ENCODE measurements around the gene SHISAL2B.
A peak's percentile ranks its signal among the peaks of the same experiment; 100 is the strongest.
"Not testable (repeated sequence)": the region's sequence is repeated elsewhere in the genome, so short reads cannot be mapped to it uniquely, and the experiment has no call there.

SHISAL2B gene

DNA sequence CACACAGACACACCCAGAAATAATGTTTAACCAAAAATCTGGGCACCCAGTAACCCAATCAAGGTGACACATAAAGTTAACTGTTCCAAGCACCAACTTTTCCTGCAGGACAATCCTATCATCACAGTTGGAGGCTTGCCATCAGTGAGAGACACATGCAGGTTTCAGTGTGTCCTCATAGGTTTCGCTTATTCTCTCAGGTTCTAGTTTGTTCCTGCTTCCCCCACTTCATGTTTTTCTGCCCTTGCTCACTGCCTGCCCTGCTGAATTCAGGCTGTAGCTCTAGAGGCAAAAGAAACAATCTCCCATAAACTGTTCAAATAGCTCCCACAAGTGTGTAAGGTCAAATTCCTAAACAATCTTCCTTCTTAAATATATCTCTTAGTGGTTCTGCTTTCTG is 20.0 kb upstream of the SHISAL2B start:
- Histone ChIP-seq H3K9ac (ENCODE audit: low read depth, low read length) (no peak overlapping the region), H3K9me3 (ENCODE audit: control insufficient read depth, insufficient read depth, low read length) (no peaks in the 10 kb centered on the region), H3K27me3 (ENCODE audit: control insufficient read depth, insufficient read depth, low read length) (no peaks in the 10 kb centered on the region), H3K4me1 (ENCODE audit: control insufficient read depth, insufficient read depth, low read length) (no peaks in the 10 kb centered on the region), H3K36me3 (ENCODE audit: control insufficient read depth, insufficient read depth, low read length) (no peaks in the 10 kb centered on the region), H3K4me3 (ENCODE audit: low read depth, low read length) (no peak overlapping the region)

- H3K36me3 ChIP-seq (ENCODE audit: control insufficient read depth, insufficient read depth, low read length): no peaks in the 10 kb centered on the region
- H3K9me3 ChIP-seq (ENCODE audit: control insufficient read depth, insufficient read depth, low read length): no peaks in the 10 kb centered on the region
- no peaks in the 10 kb centered on the region for H3K4me1 ChIP-seq (ENCODE audit: control insufficient read depth, insufficient read depth, low read length)
- no peaks in the 10 kb centered on the region for H3K27me3 ChIP-seq (ENCODE audit: control insufficient read depth, insufficient read depth, low read length)
- H3K9ac ChIP-seq (ENCODE audit: low read depth, low read length): no peak overlapping the region
- no peak overlapping the region for H3K4me3 ChIP-seq (ENCODE audit: low read depth, low read length)
Observed at GRCh38 chr5:64671678-64672077, 18.6 kb upstream of the SHISAL2B start.

- H3K27me3 ChIP-seq (ENCODE audit: control insufficient read depth, insufficient read depth, low read length): no peaks in the 10 kb centered on the region
- no peaks in the 10 kb centered on the region for H3K9me3 ChIP-seq (ENCODE audit: control insufficient read depth, insufficient read depth, low read length)
- no peak overlapping the region for H3K4me3 ChIP-seq (ENCODE audit: low read depth, low read length)
- no peaks in the 10 kb centered on the region for H3K4me1 ChIP-seq (ENCODE audit: control insufficient read depth, insufficient read depth, low read length)
- no peaks in the 10 kb centered on the region for H3K36me3 ChIP-seq (ENCODE audit: control insufficient read depth, insufficient read depth, low read length)
- no peak overlapping the region for H3K9ac ChIP-seq (ENCODE audit: low read depth, low read length)
Observed at GRCh38 chr5:64678374-64678773, 11.9 kb upstream of the SHISAL2B start.

DNA sequence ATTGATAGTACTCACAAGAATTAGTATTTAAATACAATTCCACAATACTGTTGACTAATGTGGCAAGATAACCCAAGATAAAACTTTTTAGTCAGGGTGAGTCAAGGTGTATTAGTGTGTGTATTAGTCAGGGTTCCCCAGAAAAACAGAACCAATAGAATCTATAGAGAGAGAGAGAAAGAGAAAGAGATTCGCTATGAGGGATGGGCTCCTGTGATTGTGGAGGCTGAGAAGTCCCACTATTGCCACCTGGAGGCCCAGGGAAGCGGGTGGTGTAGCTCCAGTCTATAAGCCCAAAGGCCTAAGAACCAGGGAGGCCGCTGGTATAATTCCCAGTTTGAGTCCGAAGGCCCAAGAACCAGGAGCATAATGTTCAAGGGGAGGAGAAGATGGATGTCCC is 10.0 kb upstream of the SHISAL2B start:
- Histone ChIP-seq H3K9ac (ENCODE audit: low read depth, low read length) (no peak overlapping the region), H3K4me3 (ENCODE audit: low read depth, low read length) (no peak overlapping the region), H3K27me3 (ENCODE audit: control insufficient read depth, insufficient read depth, low read length) (no peaks in the 10 kb centered on the region)

DNA sequence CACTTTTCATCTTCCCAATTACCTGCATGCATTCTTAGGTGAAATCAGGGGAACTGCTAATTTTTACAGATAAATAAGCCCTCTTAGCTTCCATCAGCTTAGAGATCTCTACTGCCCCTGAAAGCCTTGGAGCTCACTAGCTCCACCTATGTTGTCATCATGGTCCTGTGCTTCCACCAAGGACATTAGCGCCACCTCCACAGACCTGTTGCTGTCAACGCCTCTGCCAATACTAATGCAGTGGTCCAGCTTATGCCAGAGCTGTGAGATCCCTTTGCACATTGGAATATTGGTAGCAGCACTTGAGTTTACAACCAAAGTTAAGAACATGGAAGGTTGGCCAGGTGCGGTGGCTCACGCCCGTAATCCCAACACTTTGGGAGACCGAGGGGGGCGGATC is 7.7 kb upstream of the SHISAL2B start:
- H3K4me1 ChIP-seq (ENCODE audit: control insufficient read depth, insufficient read depth, low read length): no peaks in the 10 kb centered on the region
- H3K9me3 ChIP-seq (ENCODE audit: control insufficient read depth, insufficient read depth, low read length): no peaks in the 10 kb centered on the region
- no peak overlapping the region for H3K9ac ChIP-seq (ENCODE audit: low read depth, low read length)
- no peak overlapping the region for H3K4me3 ChIP-seq (ENCODE audit: low read depth, low read length)
- no peaks in the 10 kb centered on the region for H3K36me3 ChIP-seq (ENCODE audit: control insufficient read depth, insufficient read depth, low read length)
- H3K27me3 ChIP-seq (ENCODE audit: control insufficient read depth, insufficient read depth, low read length): no peaks in the 10 kb centered on the region

More for the DNA sequence above, 10.0 kb upstream of the SHISAL2B start:
- H3K9me3 ChIP-seq (ENCODE audit: control insufficient read depth, insufficient read depth, low read length): no peaks in the 10 kb centered on the region
- H3K36me3 ChIP-seq (ENCODE audit: control insufficient read depth, insufficient read depth, low read length): no peaks in the 10 kb centered on the region
- no peaks in the 10 kb centered on the region for H3K4me1 ChIP-seq (ENCODE audit: control insufficient read depth, insufficient read depth, low read length)

- Histone ChIP-seq H3K9me3 (ENCODE audit: control insufficient read depth, insufficient read depth, low read length) (no peaks in the 10 kb centered on the region), H3K4me1 (ENCODE audit: control insufficient read depth, insufficient read depth, low read length) (peaks cover 7% of the 10 kb centered on the region), H3K27me3 (ENCODE audit: control insufficient read depth, insufficient read depth, low read length) (peaks cover 26% of the 10 kb centered on the region), H3K4me3 (ENCODE audit: low read depth, low read length) (no peak overlapping the region), H3K36me3 (ENCODE audit: control insufficient read depth, insufficient read depth, low read length) (no peaks in the 10 kb centered on the region), H3K9ac (ENCODE audit: low read depth, low read length) (no peak overlapping the region)
Observed at GRCh38 chr5:64685866-64686265, 4.4 kb upstream of the SHISAL2B start.

DNA sequence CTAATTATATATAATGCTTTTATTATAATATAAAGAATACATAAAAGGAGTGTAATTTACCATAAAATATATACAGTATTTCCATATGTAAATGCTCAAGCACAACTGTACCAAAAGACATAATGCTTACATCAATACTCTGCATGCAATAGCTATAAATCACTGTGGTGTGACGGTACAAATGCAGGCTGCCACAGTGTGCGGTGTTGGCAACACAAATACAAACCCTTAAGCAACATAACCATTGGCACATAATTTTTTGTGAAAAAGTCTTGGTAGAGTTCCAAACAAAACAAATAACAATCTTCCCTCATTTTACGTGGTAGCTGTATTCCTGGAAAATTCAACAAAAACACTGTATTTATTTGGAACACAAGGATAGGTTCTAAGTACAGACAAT is 1.9 kb upstream of the SHISAL2B start:
- no peak overlapping the region for H3K9ac ChIP-seq (ENCODE audit: low read depth, low read length)
- peaks cover 7% of the 10 kb centered on the region for H3K4me1 ChIP-seq (ENCODE audit: control insufficient read depth, insufficient read depth, low read length)
- no peaks in the 10 kb centered on the region for H3K9me3 ChIP-seq (ENCODE audit: control insufficient read depth, insufficient read depth, low read length)
- H3K27me3 ChIP-seq (ENCODE audit: control insufficient read depth, insufficient read depth, low read length): peaks cover 42% of the 10 kb centered on the region
- H3K36me3 ChIP-seq (ENCODE audit: control insufficient read depth, insufficient read depth, low read length): no peaks in the 10 kb centered on the region
- no peak overlapping the region for H3K4me3 ChIP-seq (ENCODE audit: low read depth, low read length)

DNA sequence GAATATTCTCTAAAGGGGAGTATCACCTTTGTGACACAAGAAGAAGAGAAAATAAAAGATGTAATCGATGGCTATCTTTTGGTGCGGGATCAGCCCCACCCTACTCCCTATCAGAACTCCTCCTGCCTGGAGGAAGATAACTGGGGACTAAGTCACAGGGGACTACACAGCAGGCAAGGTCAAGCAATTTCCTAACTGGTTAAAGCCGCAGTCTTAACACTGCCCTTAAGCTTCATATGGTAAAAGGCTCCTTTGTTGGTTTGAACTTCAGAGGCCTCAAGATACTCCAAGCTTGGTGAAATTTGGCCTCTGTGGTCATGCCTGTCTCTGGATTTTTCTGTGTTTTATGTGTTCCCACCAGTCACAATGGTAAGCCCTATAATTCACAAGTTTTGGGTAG is 1.3 kb upstream of the SHISAL2B start:
- H3K36me3 ChIP-seq (ENCODE audit: control insufficient read depth, insufficient read depth, low read length): no peaks in the 10 kb centered on the region
- no peaks in the 10 kb centered on the region for H3K9me3 ChIP-seq (ENCODE audit: control insufficient read depth, insufficient read depth, low read length)
- H3K9ac ChIP-seq (ENCODE audit: low read depth, low read length): no peak overlapping the region
- H3K4me1 ChIP-seq (ENCODE audit: control insufficient read depth, insufficient read depth, low read length): peaks cover 7% of the 10 kb centered on the region
- H3K4me3 ChIP-seq (ENCODE audit: low read depth, low read length): no peak overlapping the region
- H3K27me3 ChIP-seq (ENCODE audit: control insufficient read depth, insufficient read depth, low read length): peaks cover 42% of the 10 kb centered on the region

- H3K4me1 ChIP-seq (ENCODE audit: control insufficient read depth, insufficient read depth, low read length): peaks cover 7% of the 10 kb centered on the region
- H3K4me3 ChIP-seq (ENCODE audit: low read depth, low read length): peak overlapping the region; percentile 67
- H3K27me3 ChIP-seq (ENCODE audit: control insufficient read depth, insufficient read depth, low read length): peaks cover 42% of the 10 kb centered on the region
- no peaks in the 10 kb centered on the region for H3K9me3 ChIP-seq (ENCODE audit: control insufficient read depth, insufficient read depth, low read length)
- no peaks in the 10 kb centered on the region for H3K36me3 ChIP-seq (ENCODE audit: control insufficient read depth, insufficient read depth, low read length)
- peak overlapping the region; percentile 5 for H3K9ac ChIP-seq (ENCODE audit: low read depth, low read length)
Observed at GRCh38 chr5:64690104-64690416, 243 bp upstream of the SHISAL2B start.

- Histone ChIP-seq H3K36me3 (ENCODE audit: control insufficient read depth, insufficient read depth, low read length) (no peaks in the 10 kb centered on the region), H3K9ac (ENCODE audit: low read depth, low read length) (no peak overlapping the region), H3K9me3 (ENCODE audit: control insufficient read depth, insufficient read depth, low read length) (no peaks in the 10 kb centered on the region), H3K4me1 (ENCODE audit: control insufficient read depth, insufficient read depth, low read length) (peaks cover 7% of the 10 kb centered on the region), H3K4me3 (ENCODE audit: low read depth, low read length) (peak overlapping the region; percentile 67), H3K27me3 (ENCODE audit: control insufficient read depth, insufficient read depth, low read length) (peaks cover 42% of the 10 kb centered on the region)
Observed at GRCh38 chr5:64691291-64691690, 988 bp downstream of the SHISAL2B start.

GRCh38 chr5:64693636-64694035 is 3.3 kb downstream of the SHISAL2B start:
- H3K36me3 ChIP-seq (ENCODE audit: control insufficient read depth, insufficient read depth, low read length): no peaks in the 10 kb centered on the region
- H3K4me3 ChIP-seq (ENCODE audit: low read depth, low read length): no peak overlapping the region
- H3K9me3 ChIP-seq (ENCODE audit: control insufficient read depth, insufficient read depth, low read length): no peaks in the 10 kb centered on the region
- peaks cover 7% of the 10 kb centered on the region for H3K4me1 ChIP-seq (ENCODE audit: control insufficient read depth, insufficient read depth, low read length)
- peaks cover 34% of the 10 kb centered on the region for H3K27me3 ChIP-seq (ENCODE audit: control insufficient read depth, insufficient read depth, low read length)
- H3K9ac ChIP-seq (ENCODE audit: low read depth, low read length): no peak overlapping the region

GRCh38 chr5:64696414-64696813 is 6.1 kb downstream of the SHISAL2B start:
- not testable (repeated sequence) for H3K9ac ChIP-seq (ENCODE audit: low read depth, low read length); H3K36me3 ChIP-seq (ENCODE audit: control insufficient read depth, insufficient read depth, low read length); H3K9me3 ChIP-seq (ENCODE audit: control insufficient read depth, insufficient read depth, low read length); H3K4me1 ChIP-seq (ENCODE audit: control insufficient read depth, insufficient read depth, low read length); H3K4me3 ChIP-seq (ENCODE audit: low read depth, low read length)
- peaks cover 10% of the 10 kb centered on the region for H3K27me3 ChIP-seq (ENCODE audit: control insufficient read depth, insufficient read depth, low read length)

- H3K36me3 ChIP-seq (ENCODE audit: control insufficient read depth, insufficient read depth, low read length): no peaks in the 10 kb centered on the region
- no peaks in the 10 kb centered on the region for H3K27me3 ChIP-seq (ENCODE audit: control insufficient read depth, insufficient read depth, low read length)
- H3K4me3 ChIP-seq (ENCODE audit: low read depth, low read length): no peak overlapping the region
- H3K9me3 ChIP-seq (ENCODE audit: control insufficient read depth, insufficient read depth, low read length): no peaks in the 10 kb centered on the region
- H3K4me1 ChIP-seq (ENCODE audit: control insufficient read depth, insufficient read depth, low read length): peaks cover 6% of the 10 kb centered on the region
- no peak overlapping the region for H3K9ac ChIP-seq (ENCODE audit: low read depth, low read length)
Observed at GRCh38 chr5:64700765-64701164, 10.5 kb downstream of the SHISAL2B start.
